Measurements from ENCODE around the gene C5orf34.
"Not testable (repeated sequence)": the region's sequence is repeated elsewhere in the genome, so short reads cannot be mapped to it uniquely, and the experiment has no call there.

Gene C5orf34

GRCh38 chr5:43520615-43521014, 5.7 kb upstream of the C5orf34 start:
- DNase-seq (ENCODE audit: low read depth in 4 of 4, low spot score in 1 of 4): no peak

DNA sequence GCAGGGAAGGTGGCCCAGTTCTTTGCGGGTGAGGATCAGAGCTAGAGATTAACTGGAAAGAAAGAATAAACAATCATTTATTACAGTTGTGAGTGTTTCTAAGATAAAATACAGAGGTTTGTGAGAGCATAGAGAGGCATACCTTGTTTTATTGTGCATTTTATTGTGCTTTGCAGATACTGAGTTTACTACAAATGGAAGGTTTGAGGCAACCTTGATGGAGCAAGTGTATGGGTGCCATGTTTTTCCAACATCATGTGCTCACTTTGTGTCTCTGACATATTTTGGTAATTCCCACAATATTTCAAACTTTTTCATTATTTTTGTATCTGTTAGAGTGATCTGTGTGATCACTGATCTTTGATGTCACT, 715 bp upstream of the C5orf34 start:
- no peak for DNase-seq (ENCODE audit: low read depth in 4 of 4, low spot score in 1 of 4)

DNA sequence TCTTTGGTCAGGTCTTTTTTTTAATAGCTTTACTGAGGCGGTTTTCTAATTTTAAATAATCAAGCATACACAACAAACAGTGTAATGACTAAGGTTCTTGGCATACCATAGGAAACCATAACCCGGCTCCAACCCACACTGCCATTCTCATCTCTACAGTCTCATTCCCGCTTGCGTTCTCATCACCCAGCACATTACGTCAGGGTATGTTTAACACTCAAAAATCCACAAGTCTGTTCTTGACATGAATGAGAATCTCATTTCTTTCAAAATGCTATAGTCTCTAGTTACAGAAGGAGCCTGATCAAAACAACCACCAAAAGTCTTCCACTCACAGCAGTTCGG, 505 bp downstream of the C5orf34 start:
- DNase-seq (ENCODE audit: low read depth in 4 of 4, low spot score in 1 of 4): peak in 2 of 4 experiments; percentile 10 to 21

DNA sequence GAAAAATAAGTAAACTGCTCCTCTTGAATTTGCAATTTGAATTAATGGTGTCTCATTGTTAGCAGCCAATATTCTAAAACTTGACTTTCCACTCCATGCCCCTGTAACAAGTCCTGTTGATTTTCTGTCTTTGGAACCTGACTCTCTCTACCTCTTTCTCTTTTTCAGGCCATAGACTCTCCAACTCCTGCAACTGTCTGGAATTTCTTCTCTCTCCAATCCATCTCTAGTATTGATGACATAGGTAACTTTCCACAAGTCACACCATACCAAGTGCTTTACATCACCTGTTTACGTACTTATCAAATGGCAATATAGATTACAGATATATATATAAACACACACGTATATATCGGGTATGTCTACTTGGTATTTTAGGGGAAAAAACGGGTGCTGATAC, 923 bp downstream of the C5orf34 start:
- DNase-seq (ENCODE audit: low read depth in 4 of 4, low spot score in 1 of 4): no peak

DNA sequence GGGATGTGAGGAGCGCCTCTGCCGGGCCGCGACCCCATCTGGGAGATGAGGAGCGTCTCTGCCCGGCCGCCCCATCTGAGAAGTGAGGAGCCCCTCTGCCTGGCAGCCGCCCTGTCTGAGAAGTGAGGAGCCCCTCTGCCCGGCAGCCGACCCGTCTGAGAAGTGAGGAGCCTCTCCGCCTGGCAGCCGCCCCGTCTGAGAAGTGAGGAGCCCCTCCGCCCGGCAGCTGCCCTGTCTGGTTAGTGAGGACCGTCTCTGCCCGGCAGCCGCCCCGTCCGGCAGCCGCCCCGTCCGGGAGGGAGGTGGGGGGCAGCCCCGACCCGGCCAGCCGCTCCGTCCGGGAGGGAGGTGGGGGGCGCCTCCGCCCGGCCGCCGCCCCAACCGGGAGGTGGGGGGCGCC, 3.9 kb downstream of the C5orf34 start:
- not testable (repeated sequence) for DNase-seq (ENCODE audit: low read depth in 4 of 4, low spot score in 1 of 4)

DNA sequence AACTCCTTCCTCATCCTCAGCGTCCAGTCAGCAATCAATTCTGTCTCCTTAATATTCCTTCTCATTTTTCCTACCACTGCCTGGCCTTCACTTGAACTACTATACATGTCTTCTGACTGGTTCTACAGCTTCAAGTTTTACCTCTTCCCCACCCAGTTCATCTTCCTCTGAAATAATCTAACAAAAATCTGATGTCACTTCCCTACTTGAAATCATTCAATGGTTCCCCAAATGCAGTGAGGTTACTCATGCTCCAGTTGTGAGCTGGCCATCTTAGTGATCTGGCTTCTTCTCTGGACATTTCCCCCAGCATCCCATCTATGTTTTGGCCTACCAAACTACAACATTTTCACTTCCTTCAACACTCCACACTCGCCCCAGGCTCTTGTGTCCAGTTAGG, 16.4 kb downstream of the C5orf34 start:
- DNase-seq (ENCODE audit: low read depth in 4 of 4, low spot score in 1 of 4): no peak

- DNase-seq (ENCODE audit: low read depth in 4 of 4, low spot score in 1 of 4): no peak
Observed at GRCh38 chr5:43497311-43498104, 17.4 kb downstream of the C5orf34 start.

- DNase-seq (ENCODE audit: low read depth in 4 of 4, low spot score in 1 of 4): no peak
Observed at GRCh38 chr5:43491326-43491725, 23.6 kb downstream of the C5orf34 start.

DNA sequence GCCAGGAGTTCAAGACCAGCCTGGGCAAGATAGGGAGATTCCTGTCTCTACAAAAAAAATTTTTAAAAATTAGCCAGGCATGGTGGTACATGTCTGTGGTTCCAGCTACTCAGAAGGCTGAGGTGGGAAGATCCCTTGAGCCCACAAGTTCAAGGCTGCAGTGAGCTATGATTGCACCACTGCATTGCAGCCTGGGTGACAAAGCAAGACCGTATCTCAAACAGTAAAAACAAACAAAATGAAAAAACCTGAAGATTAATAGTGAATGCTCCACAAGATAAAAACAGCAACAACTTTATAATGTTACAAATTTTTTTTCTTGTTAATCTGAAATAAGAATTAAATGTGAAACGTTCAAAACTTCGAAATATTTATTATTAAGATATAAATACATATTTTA, 28.6 kb downstream of the C5orf34 start:
- DNase-seq (ENCODE audit: low read depth in 4 of 4, low spot score in 1 of 4): no peak

DNA sequence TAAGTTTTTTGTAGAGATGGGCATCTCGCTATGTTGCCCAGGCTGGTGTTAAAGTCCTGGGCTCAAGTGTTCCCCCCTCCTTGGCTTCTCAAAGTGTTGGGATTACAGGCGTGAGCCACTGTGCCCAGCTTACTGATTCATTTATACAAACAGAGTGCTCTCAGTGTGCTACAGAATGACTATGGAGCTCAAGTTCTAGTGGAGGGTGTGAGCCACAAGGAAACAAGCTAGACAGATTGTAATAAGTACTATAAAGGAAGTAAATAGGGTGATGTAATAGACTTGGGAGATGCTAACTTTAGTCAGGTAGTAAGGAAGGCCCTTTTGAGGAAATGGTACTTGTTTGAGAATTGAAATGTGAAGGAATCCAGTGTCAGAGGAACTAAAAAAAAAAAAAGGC, 29.5 kb downstream of the C5orf34 start:
- DNase-seq (ENCODE audit: low read depth in 4 of 4, low spot score in 1 of 4): no peak

GRCh38 chr5:43484106-43484849, 30.7 kb downstream of the C5orf34 start:
- DNase-seq (ENCODE audit: low read depth in 4 of 4, low spot score in 1 of 4): peak; percentile 63 to 79 (median 72)

- DNase-seq (ENCODE audit: low read depth in 4 of 4, low spot score in 1 of 4): peak; percentile 54 to 78 (median 63)
Observed at GRCh38 chr5:43483298-43484105, 31.4 kb downstream of the C5orf34 start, which contains the start of gene TMEM267. Gene TMEM267 (minus strand): TSS chr5:43483865. CDS start chr5:43453969, 29,896 bp downstream.

DNA sequence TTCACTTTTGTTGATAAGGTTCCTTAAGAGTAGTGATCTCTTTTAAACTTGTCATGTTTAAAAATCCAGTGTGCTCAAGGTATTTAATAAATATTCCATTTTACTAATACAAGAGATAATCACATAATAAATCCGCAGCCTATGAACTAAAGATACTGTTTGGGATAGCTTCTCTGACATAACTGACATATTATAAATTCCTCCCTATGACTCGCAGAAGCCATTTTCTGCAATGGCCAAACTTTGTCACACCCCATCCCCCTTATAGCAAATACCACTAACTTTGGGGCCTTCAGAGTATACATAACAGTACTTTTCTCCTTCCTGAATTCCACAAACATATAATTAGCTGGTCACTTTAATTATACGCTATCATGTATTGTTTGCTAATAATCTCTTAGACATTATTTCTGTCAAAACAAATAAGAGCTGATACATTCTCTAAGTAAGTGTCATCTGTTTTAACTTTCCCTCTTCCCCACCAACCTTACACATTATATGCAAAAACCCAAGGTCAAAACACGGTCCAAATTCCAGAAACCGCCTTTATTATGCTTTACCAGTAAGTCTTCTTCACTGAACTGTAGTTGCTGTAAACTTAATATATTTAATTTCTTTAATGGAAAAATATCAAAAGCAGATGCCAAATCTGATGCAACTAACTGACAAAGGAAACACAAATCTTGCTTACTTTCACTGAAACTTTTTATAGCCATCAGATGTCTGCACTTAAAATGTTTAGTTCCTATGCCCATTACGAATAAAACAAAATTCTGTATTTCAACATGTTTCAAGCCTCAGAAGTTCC, 32.3 kb downstream of the C5orf34 start:
- DNase-seq (ENCODE audit: low read depth in 4 of 4, low spot score in 1 of 4): no peak

- DNase-seq (ENCODE audit: low read depth in 4 of 4, low spot score in 1 of 4): no peak
Observed at GRCh38 chr5:43469671-43470391, 45.1 kb downstream of the C5orf34 start.

DNA sequence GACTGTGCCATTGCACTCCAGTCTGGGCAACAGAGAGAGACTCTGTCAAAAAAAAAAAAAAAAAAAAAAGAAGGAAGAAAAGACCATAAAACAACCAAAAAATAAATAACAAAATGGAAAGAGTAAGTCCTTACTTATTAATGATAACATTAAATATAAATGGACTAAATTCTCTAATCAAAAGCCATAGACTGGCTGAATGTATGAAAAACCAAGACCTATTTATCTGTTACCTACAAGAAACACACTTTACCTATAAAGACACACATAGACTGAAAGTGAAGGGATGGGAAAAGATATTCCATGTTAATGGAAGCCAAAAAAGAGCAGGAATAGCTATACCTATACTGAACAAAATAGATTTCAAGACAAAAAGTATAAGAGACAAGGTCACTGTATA, 47.8 kb downstream of the C5orf34 start:
- no peak for DNase-seq (ENCODE audit: low read depth in 4 of 4, low spot score in 1 of 4)

GRCh38 chr5:43465455-43465854, 49.5 kb downstream of the C5orf34 start:
- DNase-seq (ENCODE audit: low read depth in 4 of 4, low spot score in 1 of 4): not testable (repeated sequence)

DNA sequence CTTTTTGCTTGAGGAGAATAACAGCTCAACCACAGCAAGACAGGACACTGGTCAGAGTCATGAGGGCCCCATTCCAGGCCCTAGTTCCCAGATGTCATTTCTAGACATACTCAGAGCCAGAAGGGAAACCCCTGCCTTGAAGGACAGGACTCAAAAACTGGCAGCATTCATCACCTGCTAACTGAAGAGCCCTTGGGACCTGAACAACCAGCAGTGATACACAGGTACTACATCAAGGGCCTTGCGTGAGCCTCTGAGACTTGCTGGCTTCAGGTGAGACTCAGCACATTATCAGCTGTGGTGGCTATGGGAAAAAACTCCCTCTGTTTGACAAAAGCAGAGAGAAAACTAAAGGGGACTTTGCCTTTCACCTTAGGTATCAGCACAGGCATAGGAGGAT, 53.9 kb downstream of the C5orf34 start:
- DNase-seq (ENCODE audit: low read depth in 4 of 4, low spot score in 1 of 4): no peak

DNA sequence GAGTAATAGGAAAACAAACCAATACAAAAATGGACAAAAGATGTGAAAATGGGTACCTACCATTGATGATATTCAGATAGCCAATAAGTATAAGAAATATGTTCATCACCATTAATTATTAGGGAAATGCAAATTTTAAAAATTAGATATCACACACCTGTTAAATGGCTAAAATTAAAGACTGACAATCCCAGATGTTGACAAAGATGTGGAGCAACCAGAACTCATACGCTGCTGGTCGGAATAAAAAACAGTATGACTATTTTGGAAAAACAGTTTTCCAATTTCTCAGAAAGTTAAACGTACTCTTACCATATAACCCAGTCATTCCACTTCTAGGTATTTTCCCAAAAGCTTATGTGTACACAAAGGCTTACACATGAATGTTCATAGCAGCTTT, 58.4 kb downstream of the C5orf34 start:
- no peak for DNase-seq (ENCODE audit: low read depth in 4 of 4, low spot score in 1 of 4)

GRCh38 chr5:43441575-43441974, 73.4 kb downstream of the C5orf34 start:
- not testable (repeated sequence) for DNase-seq (ENCODE audit: low read depth in 4 of 4, low spot score in 1 of 4)

- no peak for DNase-seq (ENCODE audit: low read depth in 4 of 4, low spot score in 1 of 4)
Observed at GRCh38 chr5:43437062-43437660, 77.8 kb downstream of the C5orf34 start.

Measured in stimulated activated CD4-positive, alpha-beta T cell treated with anti-CD3 and anti-CD28 coated beads, Interleukin-1b, Interleukin-23, amount 100 ng/mL, for 24 hours (primary cell).